ENCODE results near the gene YAP1.

YAP1 gene

DNA sequence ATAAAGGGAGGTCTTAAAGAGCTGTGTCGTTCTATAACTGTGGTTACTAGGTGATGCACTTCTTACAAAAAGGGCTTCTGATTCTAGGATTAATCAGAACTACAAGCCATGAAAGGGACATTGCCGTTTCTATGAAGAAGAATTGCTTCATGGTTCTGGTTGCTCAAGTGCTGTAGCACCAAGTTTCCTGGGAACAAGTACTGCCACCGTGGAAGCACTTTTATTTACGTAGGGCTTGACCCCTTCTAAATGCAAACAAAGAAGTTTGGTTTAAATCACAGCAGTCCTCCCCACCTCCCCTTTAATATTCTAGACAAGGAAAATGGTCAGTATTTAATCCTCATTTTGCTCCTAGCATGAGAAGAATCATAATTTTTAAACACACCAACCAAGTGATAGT lies 9.8 kb downstream of the YAP1 start:
- no peaks in the 10 kb centered on the region for H3F3A ChIP-seq (ENCODE audit: insufficient read depth, low read length)
- H3K79me2 ChIP-seq (ENCODE audit: low read length), result no peaks in the 10 kb centered on the region
- no peaks in the 10 kb centered on the region for H3K36me3 ChIP-seq (replicated peaks; ENCODE audit: insufficient read depth, low read length)
- H3K9me2 ChIP-seq (replicated peaks; ENCODE audit: insufficient read depth, low read length), result no peaks in the 10 kb centered on the region
- TF ChIP-seq EZH2 (optimal IDR thresholded peaks at IDR 0.05; ENCODE audit: low read depth, low read length), result no peak
- TF ChIP-seq, protein P1, sequence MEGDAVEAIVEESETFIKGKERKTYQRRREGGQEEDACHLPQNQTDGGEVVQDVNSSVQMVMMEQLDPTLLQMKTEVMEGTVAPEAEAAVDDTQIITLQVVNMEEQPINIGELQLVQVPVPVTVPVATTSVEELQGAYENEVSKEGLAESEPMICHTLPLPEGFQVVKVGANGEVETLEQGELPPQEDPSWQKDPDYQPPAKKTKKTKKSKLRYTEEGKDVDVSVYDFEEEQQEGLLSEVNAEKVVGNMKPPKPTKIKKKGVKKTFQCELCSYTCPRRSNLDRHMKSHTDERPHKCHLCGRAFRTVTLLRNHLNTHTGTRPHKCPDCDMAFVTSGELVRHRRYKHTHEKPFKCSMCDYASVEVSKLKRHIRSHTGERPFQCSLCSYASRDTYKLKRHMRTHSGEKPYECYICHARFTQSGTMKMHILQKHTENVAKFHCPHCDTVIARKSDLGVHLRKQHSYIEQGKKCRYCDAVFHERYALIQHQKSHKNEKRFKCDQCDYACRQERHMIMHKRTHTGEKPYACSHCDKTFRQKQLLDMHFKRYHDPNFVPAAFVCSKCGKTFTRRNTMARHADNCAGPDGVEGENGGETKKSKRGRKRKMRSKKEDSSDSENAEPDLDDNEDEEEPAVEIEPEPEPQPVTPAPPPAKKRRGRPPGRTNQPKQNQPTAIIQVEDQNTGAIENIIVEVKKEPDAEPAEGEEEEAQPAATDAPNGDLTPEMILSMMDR (IDR thresholded peaks at IDR 0.05; ENCODE audit: low read length), result no peak
- no peak for TF ChIP-seq EZH2phosphoT487 (IDR thresholded peaks at IDR 0.05; ENCODE audit: low read length)
- H2AFZ ChIP-seq (ENCODE audit: low read length), result no peak overlapping the region
- no peaks in the 10 kb centered on the region for H3K27me3 ChIP-seq (replicated peaks; ENCODE audit: insufficient read depth, low read length)
- no peak overlapping the region for H3K27ac ChIP-seq (ENCODE audit: low read length)
- H3K9me3 ChIP-seq (replicated peaks; ENCODE audit: insufficient read depth, low read length), result no peaks in the 10 kb centered on the region
- no peaks in the 10 kb centered on the region for H4K20me1 ChIP-seq (ENCODE audit: insufficient read depth, low read length)
- DNase-seq, result no peak
- H3K4me1 ChIP-seq (ENCODE audit: low read length), result no peaks in the 10 kb centered on the region
- H3K9ac ChIP-seq (ENCODE audit: low read length), result no peak overlapping the region
- no peak overlapping the region for H3K4me2 ChIP-seq (ENCODE audit: low read depth, low read length)
- H3K4me3 ChIP-seq (ENCODE audit: low read length), result no peak overlapping the region

DNA sequence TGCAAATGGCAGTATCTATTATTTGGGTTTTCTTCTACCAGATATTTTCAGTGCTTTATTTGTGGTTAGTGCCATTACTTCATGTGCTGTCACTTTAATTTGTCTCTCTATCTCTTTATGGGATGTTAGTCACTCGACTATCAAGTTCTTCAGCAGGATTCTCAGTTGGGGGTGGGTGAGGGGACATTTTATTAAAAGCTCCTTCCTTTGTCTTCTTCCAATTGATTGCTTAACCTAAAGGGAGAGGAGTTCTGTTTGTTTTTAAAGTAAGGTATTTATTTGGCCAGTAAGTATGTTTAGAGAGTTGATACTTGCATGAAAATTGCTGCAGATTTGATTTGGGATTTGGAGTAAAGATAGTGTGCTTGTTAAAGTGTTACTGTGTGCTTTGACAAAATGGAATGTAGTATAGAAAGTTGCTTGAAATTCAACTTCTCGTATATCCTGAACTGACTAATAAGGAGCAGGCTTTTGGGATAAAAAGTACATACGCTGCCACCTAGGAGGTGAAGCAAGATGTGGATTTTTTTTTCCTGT lies 10.3 kb downstream of the YAP1 start:
- TF ChIP-seq, protein P1 (IDR thresholded peaks at IDR 0.05; ENCODE audit: low read length), result no peak
- TF ChIP-seq EZH2 (optimal IDR thresholded peaks at IDR 0.05; ENCODE audit: low read depth, low read length) (no peak), EZH2phosphoT487 (IDR thresholded peaks at IDR 0.05; ENCODE audit: low read length) (no peak)
- Histone ChIP-seq H3K79me2 (ENCODE audit: low read length) (no peaks in the 10 kb centered on the region), H3K27me3 (replicated peaks; ENCODE audit: insufficient read depth, low read length) (no peaks in the 10 kb centered on the region), H4K20me1 (ENCODE audit: insufficient read depth, low read length) (no peaks in the 10 kb centered on the region), H3K4me1 (ENCODE audit: low read length) (no peaks in the 10 kb centered on the region), H3K27ac (ENCODE audit: low read length) (no peak overlapping the region), H3K9me2 (replicated peaks; ENCODE audit: insufficient read depth, low read length) (no peaks in the 10 kb centered on the region), H3K4me2 (ENCODE audit: low read depth, low read length) (no peak overlapping the region), H2AFZ (ENCODE audit: low read length) (no peak overlapping the region), H3K9ac (ENCODE audit: low read length) (no peak overlapping the region), H3K9me3 (replicated peaks; ENCODE audit: insufficient read depth, low read length) (no peaks in the 10 kb centered on the region), H3K4me3 (ENCODE audit: low read length) (no peak overlapping the region), H3K36me3 (replicated peaks; ENCODE audit: insufficient read depth, low read length) (no peaks in the 10 kb centered on the region), H3F3A (ENCODE audit: insufficient read depth, low read length) (no peaks in the 10 kb centered on the region)
- no peak for DNase-seq

DNA sequence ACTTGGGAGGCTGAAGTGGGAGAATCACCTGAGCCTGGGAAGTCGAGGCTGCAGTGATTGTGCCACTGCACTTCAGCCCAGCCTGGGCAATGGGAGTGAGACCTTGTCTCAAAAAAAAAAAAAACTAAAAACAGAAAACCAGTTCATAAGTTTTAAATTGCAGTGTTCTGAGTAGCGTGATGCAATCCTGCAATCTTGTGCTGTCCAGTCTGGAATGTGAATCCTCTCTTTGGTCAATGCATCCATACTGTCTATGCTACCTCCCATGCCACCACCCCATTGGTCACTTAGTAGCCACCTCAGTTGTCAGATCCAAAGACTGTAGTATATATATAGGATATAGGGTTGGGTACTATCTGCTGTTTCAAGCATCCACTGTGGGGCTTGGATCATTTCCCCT lies 11.1 kb downstream of the YAP1 start:
- H3K9ac ChIP-seq (ENCODE audit: low read length), result no peak overlapping the region
- TF ChIP-seq, protein P1 (IDR thresholded peaks at IDR 0.05; ENCODE audit: low read length), result no peak
- TF ChIP-seq EZH2phosphoT487 (IDR thresholded peaks at IDR 0.05; ENCODE audit: low read length), result no peak
- TF ChIP-seq EZH2 (optimal IDR thresholded peaks at IDR 0.05; ENCODE audit: low read depth, low read length), result no peak
- no peaks in the 10 kb centered on the region for H3K79me2 ChIP-seq (ENCODE audit: low read length)
- no peaks in the 10 kb centered on the region for H4K20me1 ChIP-seq (ENCODE audit: insufficient read depth, low read length)
- no peaks in the 10 kb centered on the region for H3F3A ChIP-seq (ENCODE audit: insufficient read depth, low read length)
- no peak overlapping the region for H2AFZ ChIP-seq (ENCODE audit: low read length)
- H3K4me1 ChIP-seq (ENCODE audit: low read length), result no peaks in the 10 kb centered on the region
- no peaks in the 10 kb centered on the region for H3K9me3 ChIP-seq (replicated peaks; ENCODE audit: insufficient read depth, low read length)
- H3K9me2 ChIP-seq (replicated peaks; ENCODE audit: insufficient read depth, low read length), result no peaks in the 10 kb centered on the region
- no peak overlapping the region for H3K27ac ChIP-seq (ENCODE audit: low read length)
- H3K27me3 ChIP-seq (replicated peaks; ENCODE audit: insufficient read depth, low read length), result no peaks in the 10 kb centered on the region
- no peaks in the 10 kb centered on the region for H3K36me3 ChIP-seq (replicated peaks; ENCODE audit: insufficient read depth, low read length)
- H3K4me2 ChIP-seq (ENCODE audit: low read depth, low read length), result no peak overlapping the region
- no peak overlapping the region for H3K4me3 ChIP-seq (ENCODE audit: low read length)
- no peak for DNase-seq

Data from MM.1S (cell line).